SK-N-SH (cell line): ENCODE data around the gene FZR1.

Experiments used
- CTCF ChIP-seq: fragments of 200-600 bp; sonication (generic); IDR thresholded peaks from 2 replicates; pipeline ENCODE4 v1.6.1; 2017; ENCODE audit warnings: antibody characterized with exemption, mild to moderate bottlenecking, moderate library complexity
- EZH2phosphoT487 ChIP-seq: fragments of 200-600 bp; sonication (generic); IDR thresholded peaks from 2 replicates; pipeline ENCODE4 v1.6.1; 2017; ENCODE audit warnings: low read depth, mixed run types, mild to moderate bottlenecking, antibody characterized with exemption, moderate library complexity, borderline replicate concordance
- POLR2AphosphoS5 ChIP-seq: IDR thresholded peaks from 2 replicates; pipeline ENCODE4 v1.6.1; 2012; ENCODE audit warnings: low read depth, low read length
- RCOR1 ChIP-seq: fragments of 150-350 bp; IDR thresholded peaks from 2 replicates; pipeline ENCODE4 v1.6.1; 2017; ENCODE audit warnings: antibody characterized with exemption, low read length
- RFX5 ChIP-seq: IDR thresholded peaks from 2 replicates; pipeline ENCODE4 v1.6.1; 2012; ENCODE audit warnings: mild to moderate bottlenecking, improper control_type of control experiment, low read length
- TEAD4 ChIP-seq: IDR thresholded peaks from 2 replicates; pipeline ENCODE4 v1.4.0; 2012; ENCODE audit warnings: mild to moderate bottlenecking, borderline replicate concordance; ENCODE audit not compliant: insufficient read depth
- TF ChIP-seq, protein P1 (sequence below): IDR thresholded peaks from 2 replicates; pipeline ENCODE4; 2012
- TF ChIP-seq, protein P2 (sequence below): IDR thresholded peaks from 2 replicates; pipeline ENCODE4 v1.4.0; 2012; ENCODE audit warnings: low read depth

DNA sequence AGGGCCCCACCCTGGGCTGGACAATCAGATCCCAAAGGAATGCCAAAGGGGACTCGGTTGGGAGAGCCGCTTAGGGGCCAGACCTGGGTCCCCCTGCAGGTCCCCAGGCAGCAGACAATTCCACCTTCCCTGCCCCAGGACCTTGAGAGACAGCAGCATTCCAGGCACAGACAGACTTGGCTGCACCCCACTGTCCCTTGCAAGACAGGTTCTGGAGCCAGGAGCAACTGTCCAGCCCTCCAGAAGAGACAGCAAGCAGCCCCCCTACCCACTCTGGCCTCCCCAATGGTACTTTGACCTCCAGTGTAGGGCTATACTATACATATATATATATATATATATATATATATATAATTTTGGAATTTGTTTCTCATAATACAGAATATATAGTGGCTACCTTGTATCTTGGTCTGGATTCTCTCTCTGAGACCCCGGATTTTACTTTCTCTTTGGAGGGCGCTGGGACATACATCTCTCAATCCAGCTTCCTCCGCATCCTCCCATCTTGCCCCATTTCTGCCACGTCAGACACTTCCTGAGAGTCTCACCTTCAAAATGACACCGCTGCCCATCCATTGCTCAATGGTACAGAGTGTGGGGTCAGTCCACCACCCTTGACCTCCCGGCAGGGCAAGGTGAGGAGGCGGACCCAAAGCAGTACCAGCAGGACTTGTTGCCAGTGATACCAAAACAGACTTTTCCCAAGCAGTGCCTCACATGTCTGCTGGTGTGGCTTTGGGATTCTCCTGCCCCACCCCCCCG, 38.5 kb upstream of the FZR1 start:
- TF ChIP-seq TEAD4: no peak
- TF ChIP-seq RCOR1: no peak
- no peak for TF ChIP-seq CTCF
- TF ChIP-seq, protein P1, sequence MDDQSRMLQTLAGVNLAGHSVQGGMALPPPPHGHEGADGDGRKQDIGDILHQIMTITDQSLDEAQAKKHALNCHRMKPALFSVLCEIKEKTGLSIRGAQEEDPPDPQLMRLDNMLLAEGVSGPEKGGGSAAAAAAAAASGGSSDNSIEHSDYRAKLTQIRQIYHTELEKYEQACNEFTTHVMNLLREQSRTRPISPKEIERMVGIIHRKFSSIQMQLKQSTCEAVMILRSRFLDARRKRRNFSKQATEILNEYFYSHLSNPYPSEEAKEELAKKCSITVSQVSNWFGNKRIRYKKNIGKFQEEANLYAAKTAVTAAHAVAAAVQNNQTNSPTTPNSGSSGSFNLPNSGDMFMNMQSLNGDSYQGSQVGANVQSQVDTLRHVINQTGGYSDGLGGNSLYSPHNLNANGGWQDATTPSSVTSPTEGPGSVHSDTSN: no peak
- no peak for TF ChIP-seq RFX5
- no peak for TF ChIP-seq EZH2phosphoT487
- TF ChIP-seq, protein P2, sequence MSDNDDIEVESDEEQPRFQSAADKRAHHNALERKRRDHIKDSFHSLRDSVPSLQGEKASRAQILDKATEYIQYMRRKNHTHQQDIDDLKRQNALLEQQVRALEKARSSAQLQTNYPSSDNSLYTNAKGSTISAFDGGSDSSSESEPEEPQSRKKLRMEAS: no peak
- TF ChIP-seq POLR2AphosphoS5: no peak
